CD4-positive, alpha-beta T cell treated with Interferon gamma for 1 hour (primary cell): ENCODE results near the gene ZNF484.
"Not testable (repeated sequence)": the region's sequence is repeated elsewhere in the genome, so short reads cannot be mapped to it uniquely, and the experiment has no call there.

Experiments used
- DNase-seq: peaks from one replicate; pipeline ENCODE4 v3.0.0-alpha.2; 2020

Gene ZNF484

GRCh38 chr9:92877531-92878430 lies at the start of gene ZNF484:
ZNF484 (minus strand) TSS chr9:92878038; CDS start chr9:92875029, 3,009 bp downstream.
- DNase-seq, result peak; percentile 98

- DNase-seq, result no peak
Measured at GRCh38 chr9:92920437-92920836, 42.6 kb upstream of the ZNF484 start.

- no peak for DNase-seq
Measured at GRCh38 chr9:92917176-92917800, 39.5 kb upstream of the ZNF484 start.

- no peak for DNase-seq
Measured at GRCh38 chr9:92911511-92912475, 34.0 kb upstream of the ZNF484 start.

- not testable (repeated sequence) for DNase-seq
Measured at GRCh38 chr9:92905137-92905536, 27.3 kb upstream of the ZNF484 start.

- DNase-seq, result no peak
Measured at GRCh38 chr9:92897323-92897722, 19.5 kb upstream of the ZNF484 start.

DNA sequence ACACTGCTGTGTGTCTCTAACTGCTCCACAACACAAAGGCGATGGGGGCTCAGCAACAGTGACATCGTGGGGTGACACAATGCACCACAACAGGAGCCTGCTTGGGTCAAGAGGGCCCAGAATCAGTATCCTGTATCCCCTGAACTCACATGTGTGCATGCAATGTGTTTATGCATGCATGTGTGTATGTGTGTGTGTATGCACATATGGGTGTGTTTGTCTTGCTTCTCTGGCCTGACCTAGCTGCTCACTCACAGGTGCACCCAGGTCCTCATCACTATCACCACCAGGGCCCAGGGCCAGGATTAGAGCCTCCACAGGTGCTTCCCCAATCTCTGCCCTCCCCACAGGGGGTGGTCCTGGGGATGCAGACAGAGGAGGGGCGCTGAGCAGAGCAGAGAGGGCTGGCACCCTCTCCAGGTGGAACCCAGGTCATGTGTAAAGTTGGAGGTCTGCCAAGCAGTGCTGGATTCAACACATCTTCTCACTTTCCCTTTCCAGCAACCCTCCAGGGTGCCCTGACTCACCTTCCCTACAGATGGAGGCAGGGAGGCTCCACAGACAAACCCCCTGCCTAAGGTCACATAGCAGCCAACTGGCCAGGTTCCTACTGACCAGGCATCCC lies 18.1 kb upstream of the ZNF484 start:
- no peak for DNase-seq

DNA sequence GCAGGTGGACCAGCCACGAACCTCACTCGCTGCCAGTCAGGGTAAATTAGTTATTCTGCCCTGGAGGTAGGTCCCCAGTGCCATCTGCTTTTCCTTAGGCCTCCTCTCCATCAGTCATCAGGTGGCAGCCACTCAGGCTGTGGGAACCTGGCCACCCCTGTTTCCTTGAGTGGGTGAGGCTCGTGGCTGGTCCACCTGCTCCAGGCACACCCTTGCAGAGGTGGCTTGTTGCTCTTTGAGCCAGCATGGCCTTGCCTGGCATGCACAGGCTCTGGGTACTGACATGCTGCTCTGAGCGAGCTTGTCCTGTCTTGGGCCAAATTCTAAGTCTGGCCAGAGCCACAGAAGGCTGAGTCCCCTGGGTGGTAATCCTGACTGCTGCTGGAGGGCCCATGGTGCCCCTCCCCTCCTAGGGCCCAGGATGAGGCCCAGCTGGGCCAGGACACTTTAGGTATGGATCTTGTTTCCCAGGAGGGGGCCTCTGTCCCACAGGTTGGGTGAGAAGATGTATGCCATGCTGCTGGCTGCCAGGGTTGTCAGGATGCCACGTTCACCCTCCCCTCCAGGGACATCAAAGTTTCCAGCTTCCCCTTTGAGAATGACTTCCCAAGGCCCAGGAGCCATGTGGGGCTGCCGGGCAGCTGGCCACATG lies 17.0 kb upstream of the ZNF484 start:
- no peak for DNase-seq

GRCh38 chr9:92893916-92894610 lies 16.2 kb upstream of the ZNF484 start:
- not testable (repeated sequence) for DNase-seq

DNA sequence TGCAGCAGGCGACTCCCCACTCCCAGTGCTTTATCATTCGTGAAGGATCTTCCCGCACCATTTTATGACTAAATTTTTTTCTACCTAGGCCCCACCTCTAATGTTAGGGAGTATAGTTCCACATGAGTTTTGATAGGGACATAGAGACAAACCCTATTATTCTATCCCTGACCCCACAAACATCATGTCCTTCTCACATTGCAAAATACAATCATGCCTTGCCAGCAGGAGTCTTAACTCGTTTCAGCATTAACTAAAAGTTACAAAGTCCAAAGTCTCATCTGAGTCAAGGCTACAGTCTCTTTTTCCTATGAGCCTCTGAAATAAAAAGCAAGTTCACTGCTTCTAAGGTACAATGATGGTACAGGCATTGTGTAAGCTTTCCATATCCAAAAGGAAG lies 14.4 kb upstream of the ZNF484 start:
- DNase-seq, result not testable (repeated sequence)

- DNase-seq, result no peak
Measured at GRCh38 chr9:92890761-92891160, 12.9 kb upstream of the ZNF484 start.

GRCh38 chr9:92887880-92888338 lies 10.1 kb upstream of the ZNF484 start:
- no peak for DNase-seq

GRCh38 chr9:92886846-92887610 lies 9.2 kb upstream of the ZNF484 start:
- DNase-seq, result peak; percentile 61

GRCh38 chr9:92883666-92884405 lies 6.0 kb upstream of the ZNF484 start:
- DNase-seq, result not testable (repeated sequence)

DNA sequence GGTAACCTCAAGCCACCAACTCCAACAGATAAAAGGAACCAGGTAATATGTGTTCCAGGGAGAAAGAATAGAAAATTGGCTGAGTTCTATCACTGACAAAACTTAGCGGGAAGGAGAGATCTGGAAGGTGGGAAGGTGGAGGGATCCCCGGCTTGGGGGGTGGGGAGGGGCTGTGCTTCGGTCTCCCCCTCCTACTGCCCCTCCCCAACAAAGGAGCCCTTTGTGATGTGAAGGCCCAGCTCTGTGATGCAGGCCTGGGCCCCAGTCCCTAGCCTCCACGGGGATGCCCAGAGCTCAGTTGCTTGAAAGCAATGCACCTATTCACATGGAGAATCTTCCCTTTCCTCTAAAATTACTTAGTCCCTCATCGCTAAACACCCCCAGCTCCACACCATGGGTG lies 4.4 kb upstream of the ZNF484 start:
- DNase-seq, result no peak

- no peak for DNase-seq
Measured at GRCh38 chr9:92875373-92875772, 2.5 kb downstream of the ZNF484 start.

DNA sequence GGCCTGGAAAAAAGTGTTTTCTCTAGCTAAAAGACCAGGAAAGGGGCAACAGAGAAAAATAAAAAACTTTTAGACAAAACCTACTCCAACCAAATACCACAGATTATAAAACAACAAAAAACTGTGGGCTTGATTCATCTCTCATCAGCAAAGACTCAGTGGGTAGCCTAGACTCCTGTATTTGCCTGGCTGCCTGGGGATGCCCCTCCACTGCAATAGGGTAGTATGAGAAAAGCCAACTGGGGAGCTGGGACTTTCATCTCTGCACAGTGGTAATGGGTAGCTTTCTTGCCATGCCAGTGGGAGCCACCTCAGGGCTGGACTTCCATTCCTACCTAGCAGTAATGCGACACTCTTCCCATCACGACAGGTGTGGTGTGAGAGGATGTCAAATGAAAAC lies 7.5 kb downstream of the ZNF484 start:
- DNase-seq, result no peak

DNA sequence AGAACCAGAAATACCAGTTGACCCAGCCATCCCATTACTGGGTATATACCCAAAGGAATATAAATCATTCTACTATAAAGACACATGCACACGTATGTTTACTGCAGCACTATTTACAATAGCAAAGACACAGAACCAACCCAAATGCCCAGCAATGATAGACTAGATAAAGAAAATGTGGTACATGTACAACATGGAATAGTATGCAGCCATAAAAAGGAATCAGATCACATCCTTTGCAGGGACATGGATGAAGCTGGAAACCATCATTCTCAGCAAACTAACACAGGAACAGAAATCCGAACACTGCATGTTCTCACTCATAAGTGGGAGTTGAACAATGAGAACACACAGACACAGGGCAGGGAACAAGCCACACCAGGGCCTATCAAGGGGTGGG lies 11.2 kb downstream of the ZNF484 start:
- DNase-seq, result not testable (repeated sequence)

GRCh38 chr9:92864152-92864551 lies 13.7 kb downstream of the ZNF484 start:
- DNase-seq, result no peak

- DNase-seq, result no peak
Measured at GRCh38 chr9:92860867-92861266, 17.0 kb downstream of the ZNF484 start.
